ENCODE results near the gene CALCA. TPM values are rescaled to one million over a fixed set of nuclear protein-coding genes. Genes with fewer than 3 reads are reported as not detected.

CALCA gene
- total RNA-seq, 1 donor from 2014 or later, result not detected

DNA sequence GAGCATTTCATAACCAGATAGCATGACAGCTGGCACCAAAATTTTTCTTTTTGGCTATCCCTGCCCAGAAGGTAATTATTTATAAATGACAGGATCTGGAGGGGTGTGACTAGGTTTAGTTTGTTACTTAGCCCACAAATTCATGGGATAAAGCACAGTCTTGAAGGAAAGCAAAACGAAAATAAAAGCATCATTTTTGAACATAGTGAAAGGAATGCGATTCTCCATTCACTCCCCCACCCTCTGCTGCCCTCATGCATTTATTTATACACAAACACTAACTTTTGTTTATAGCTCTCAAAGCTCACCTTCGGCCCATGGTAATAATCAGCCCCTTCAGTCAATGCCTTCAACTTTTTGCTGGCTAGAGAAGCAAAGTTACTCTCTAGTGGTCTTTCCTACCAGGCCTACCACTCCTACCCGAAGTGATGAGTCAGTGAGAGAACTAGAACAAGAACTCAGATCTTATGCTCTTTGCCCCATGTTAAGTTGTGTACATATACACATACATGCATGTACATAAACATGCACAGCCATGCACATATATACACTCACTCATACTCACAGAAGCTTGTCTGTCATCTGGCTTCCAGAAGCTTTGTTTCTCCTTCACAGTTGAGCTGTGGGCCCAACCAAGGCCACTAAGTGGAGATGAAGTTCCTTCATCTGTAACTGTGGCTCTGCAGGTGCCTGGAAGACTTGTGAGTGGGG lies 22.6 kb downstream of the CALCA start:
- DNase-seq (ENCODE audit: low read depth, low spot score), result no peak

DNA sequence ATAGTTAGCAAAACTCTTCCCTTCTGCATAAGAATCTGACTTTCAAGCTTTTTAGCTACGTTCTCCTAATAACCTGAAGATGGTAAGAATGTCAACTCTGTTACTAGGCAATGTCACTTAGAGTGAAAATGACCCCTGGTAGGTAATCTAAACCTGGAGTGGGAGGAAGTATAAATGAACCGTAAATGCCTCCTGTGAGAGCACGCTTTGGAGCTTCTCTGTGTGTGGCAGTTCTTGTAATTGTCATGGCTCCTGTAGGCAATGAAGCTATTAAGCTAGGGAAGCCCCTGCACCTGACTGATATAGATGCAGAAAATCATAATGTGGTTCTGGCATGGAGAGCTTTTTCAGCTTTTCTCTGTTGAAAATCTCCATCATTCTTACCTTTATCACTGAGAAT lies 29.4 kb downstream of the CALCA start:
- no peak for DNase-seq (ENCODE audit: low read depth, low spot score)

DNA sequence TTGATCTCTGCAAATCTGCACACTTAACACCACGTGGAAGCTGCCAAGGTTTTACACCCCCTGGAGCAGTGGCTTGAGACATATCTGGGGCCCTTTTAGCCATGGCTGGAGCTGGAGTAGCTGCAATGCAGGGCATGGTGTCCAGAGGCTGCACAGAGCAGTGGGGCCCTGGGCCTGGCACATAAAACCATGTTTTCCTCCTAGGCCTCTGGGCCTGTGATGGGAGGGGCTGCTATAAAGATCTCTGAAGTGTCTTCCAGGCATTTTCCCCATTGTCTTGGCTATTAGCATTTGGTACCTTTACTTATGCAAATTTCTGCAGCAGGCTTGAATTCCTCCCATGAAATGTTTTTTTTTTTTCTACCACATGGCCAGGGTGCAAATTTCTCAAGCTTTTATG lies 33.2 kb downstream of the CALCA start:
- DNase-seq (ENCODE audit: low read depth, low spot score), result no peak

DNA sequence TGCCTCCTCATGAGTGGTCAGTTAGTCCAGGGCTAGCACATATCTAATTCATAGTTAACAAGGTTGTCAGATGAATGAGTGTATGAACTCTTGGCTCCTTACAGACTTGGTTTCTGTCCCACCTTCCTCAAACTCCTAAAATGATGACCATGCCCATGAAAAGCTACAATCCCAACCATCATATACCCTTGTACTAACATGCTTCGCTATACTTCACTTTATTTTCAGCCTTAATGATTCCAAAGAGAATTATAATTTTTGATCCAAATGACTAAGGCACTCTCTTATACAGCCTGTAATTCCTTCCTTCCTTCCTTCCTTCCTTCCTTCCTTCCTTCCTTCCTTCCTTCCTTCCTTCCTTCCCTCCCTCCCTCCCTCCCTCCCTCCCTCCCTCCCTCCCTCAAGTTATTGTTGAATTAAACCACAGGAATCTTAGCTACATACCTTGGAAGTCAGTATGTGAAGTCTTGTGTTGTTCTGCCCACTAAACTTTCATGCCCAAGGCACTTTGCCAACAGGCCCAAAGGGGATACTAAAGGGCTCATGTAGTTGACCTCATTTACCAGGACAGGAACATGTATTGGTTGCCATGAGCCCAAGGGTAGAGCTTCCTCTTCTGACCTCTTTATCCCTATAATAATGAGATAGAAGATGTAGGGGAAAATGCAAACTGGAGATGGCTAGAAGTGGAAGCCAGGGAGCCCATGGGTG lies 37.4 kb downstream of the CALCA start:
- DNase-seq (ENCODE audit: low read depth, low spot score), result no peak

DNA sequence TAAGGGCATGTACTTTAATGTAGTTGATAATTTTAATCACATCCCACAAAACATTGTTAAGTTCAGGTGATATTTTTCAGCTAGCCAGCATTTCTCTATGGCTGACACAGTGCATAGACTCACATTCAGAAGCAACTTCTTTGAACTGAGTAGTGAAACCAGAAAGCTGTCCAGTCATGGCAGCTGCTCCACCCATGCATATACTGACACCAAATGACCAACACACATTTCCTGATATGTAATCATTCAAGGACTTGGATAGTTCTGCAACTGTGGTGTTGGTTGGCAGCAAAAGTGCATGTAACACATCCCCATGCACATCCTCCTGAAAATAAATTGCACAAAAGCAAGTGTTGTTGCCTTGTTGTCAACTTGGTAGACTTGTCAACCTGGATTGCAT lies 39.7 kb downstream of the CALCA start:
- no peak for DNase-seq (ENCODE audit: low read depth, low spot score)

DNA sequence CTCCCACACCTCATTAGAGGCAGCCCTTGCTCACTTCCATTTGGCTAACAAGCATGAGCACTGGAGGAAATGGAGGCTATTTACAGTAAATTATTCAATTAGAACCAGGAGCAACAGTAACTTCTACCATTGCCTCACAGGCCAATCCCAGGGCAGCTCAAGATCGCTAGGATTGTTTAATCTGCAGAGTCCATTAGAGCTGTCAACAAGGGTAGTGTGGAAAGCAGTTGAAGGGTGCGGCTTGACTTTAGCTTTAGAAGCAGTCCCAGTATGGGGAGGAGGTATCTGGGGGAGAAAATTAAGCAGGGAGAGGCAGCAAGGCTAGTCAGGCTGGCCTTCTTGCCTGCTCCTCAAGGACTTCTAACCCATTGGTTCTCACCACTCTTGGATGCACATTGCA lies 41.8 kb downstream of the CALCA start:
- no peak for DNase-seq (ENCODE audit: low read depth, low spot score)

DNA sequence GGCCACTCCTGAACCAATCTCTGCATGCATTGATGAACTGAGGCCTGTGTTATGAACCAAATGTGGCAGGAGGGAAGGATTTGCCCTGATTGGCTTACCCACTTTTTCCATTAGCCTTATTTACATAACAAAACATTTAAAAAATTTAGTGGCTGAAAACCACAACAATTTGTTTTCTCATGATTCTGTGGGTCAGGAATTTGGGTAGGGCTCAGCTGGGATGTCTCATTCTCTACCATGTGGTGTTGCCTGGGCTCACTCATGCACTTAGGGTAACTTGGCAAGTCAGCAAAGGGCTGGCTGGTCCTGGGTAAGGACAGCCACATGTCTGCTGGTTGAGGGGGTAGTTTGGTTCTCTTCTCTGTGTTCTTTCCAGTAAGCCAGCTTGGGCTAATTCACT lies 45.0 kb downstream of the CALCA start:
- DNase-seq (ENCODE audit: low read depth, low spot score), result no peak

DNA sequence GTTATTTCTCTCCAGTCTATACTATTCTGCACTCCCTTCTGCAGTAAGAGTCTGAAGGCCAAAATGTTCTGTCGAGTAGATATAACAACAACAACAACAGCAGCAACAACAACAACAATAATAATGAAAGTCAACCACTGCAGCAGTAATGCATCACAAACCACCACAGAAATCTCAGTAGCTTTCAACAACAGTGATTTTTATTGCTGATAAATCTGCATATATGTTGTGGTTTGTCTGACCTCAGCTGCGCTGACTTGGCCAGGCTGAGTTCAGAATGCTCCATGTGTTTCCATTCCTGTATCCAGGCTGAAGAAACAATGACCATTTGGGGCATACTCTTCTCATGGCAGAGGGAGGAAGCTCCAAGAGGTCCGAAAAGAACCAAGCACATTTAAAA lies 47.8 kb downstream of the CALCA start:
- DNase-seq (ENCODE audit: low read depth, low spot score), result no peak

Other genes starting within 250 kb of the CALCA start
- 10.8 and 14.2 TPM in 2 replicates for gene CYP2R1, start 80.1 kb downstream of the CALCA start, total RNA-seq
- 0.07 TPM in 2 replicates for gene CALCB, start 101.2 kb upstream of the CALCA start, total RNA-seq
- gene INSC, start 142.6 kb upstream of the CALCA start, total RNA-seq, result 0.28 TPM in 1 of 2 replicates, not detected in the other

Measured in pulmonary artery endothelial cell (primary cell).